Trophoblast cell (in vitro differentiated cells and primary cell): ENCODE results near the gene WNT7B.

Experiments used
- DNase-seq, 2 donors: peaks; one replicate each; pipeline ENCODE4 v3.0.0-alpha.2; 2016
- H2AFZ ChIP-seq: 2 replicates; pipeline ENCODE4 v1.6.1; 2013; ENCODE audit warnings: low read length, moderate library complexity, mild to moderate bottlenecking; ENCODE audit not compliant: insufficient read depth, poor library complexity
- H2AK5ac ChIP-seq: 2 replicates; pipeline ENCODE4 v1.6.1; 2013; ENCODE audit warnings: mild to moderate bottlenecking, low read length
- H2BK120ac ChIP-seq: 2 replicates; pipeline ENCODE4 v1.6.1; 2013; ENCODE audit warnings: low read length, mild to moderate bottlenecking, moderate library complexity; ENCODE audit not compliant: insufficient read depth, poor library complexity
- H2BK12ac ChIP-seq: 2 replicates; pipeline ENCODE4 v1.6.1; 2013; ENCODE audit warnings: mild to moderate bottlenecking, low read length, moderate library complexity
- H2BK5ac ChIP-seq: 2 replicates; pipeline ENCODE4 v1.6.1; 2013; ENCODE audit warnings: low read length, low read depth, moderate library complexity, mild to moderate bottlenecking; ENCODE audit not compliant: poor library complexity
- H3K14ac ChIP-seq: 2 replicates; pipeline ENCODE4 v1.6.1; 2013; ENCODE audit warnings: mild to moderate bottlenecking, low read length
- H3K18ac ChIP-seq: 2 replicates; pipeline ENCODE4 v1.6.1; 2013; ENCODE audit warnings: mild to moderate bottlenecking, low read length
- H3K23ac ChIP-seq: 2 replicates; pipeline ENCODE4 v1.6.1; 2013; ENCODE audit warnings: low read length
- H3K27ac ChIP-seq: 2 replicates; pipeline ENCODE4 v1.5.1; 2013; ENCODE audit warnings: low read depth, mild to moderate bottlenecking, inconsistent platforms, low read length, moderate library complexity
- H3K27me3 ChIP-seq: 2 replicates; pipeline ENCODE4 v1.6.1; 2013; ENCODE audit warnings: inconsistent platforms, mild to moderate bottlenecking, low read length, moderate library complexity; ENCODE audit not compliant: insufficient read depth
- H3K36me3 ChIP-seq, 2 experiments: 1 replicate in 1 of 2; 2 replicates in 1 of 2; pipeline ENCODE4 v1.6.1; 2013; ENCODE audit warnings: low read length in 2 of 2, mild to moderate bottlenecking in 2 of 2, moderate library complexity in 1 of 2; ENCODE audit not compliant: insufficient read depth in 2 of 2, control insufficient read depth in 1 of 2
- H3K4ac ChIP-seq: 2 replicates; pipeline ENCODE4 v1.6.1; 2013; ENCODE audit warnings: low read depth, mild to moderate bottlenecking, low read length, moderate library complexity
- H3K4me1 ChIP-seq, 2 experiments: 1 replicate in 1 of 2; 2 replicates in 1 of 2; pipeline ENCODE4 v1.6.1; 2013; ENCODE audit warnings: low read length in 2 of 2, mild to moderate bottlenecking in 2 of 2, moderate library complexity in 1 of 2; ENCODE audit not compliant: insufficient read depth in 2 of 2, control insufficient read depth in 1 of 2
- H3K4me2 ChIP-seq: 2 replicates; pipeline ENCODE4 v1.6.1; 2013; ENCODE audit warnings: inconsistent platforms, mild to moderate bottlenecking, low read length, moderate library complexity
- H3K4me3 ChIP-seq: 2 replicates; pipeline ENCODE4 v1.5.1; 2013; ENCODE audit warnings: mild to moderate bottlenecking, low read depth, low read length, inconsistent platforms
- H3K79me1 ChIP-seq: one replicate; pipeline ENCODE4 v1.6.1; 2013; ENCODE audit warnings: low read length
- H3K79me2 ChIP-seq: 2 replicates; pipeline ENCODE4 v1.6.1; 2013; ENCODE audit warnings: low read length, mild to moderate bottlenecking; ENCODE audit not compliant: control insufficient read depth, insufficient read depth, poor library complexity
- H3K9ac ChIP-seq: 2 replicates; pipeline ENCODE4 v1.6.1; 2013; ENCODE audit warnings: mild to moderate bottlenecking, low read length
- H3K9me3 ChIP-seq: 2 replicates; pipeline ENCODE4 v1.6.1; 2013; ENCODE audit warnings: low read depth, mild to moderate bottlenecking, control low read depth, inconsistent platforms, low read length; ENCODE audit not compliant: insufficient read depth
- H4K12ac ChIP-seq: 2 replicates; pipeline ENCODE4 v1.6.1; 2013; ENCODE audit warnings: low read depth, mild to moderate bottlenecking, low read length, moderate library complexity
- H4K8ac ChIP-seq: 2 replicates; pipeline ENCODE4 v1.6.1; 2013; ENCODE audit warnings: low read depth, mild to moderate bottlenecking, low read length, moderate library complexity
- H4K91ac ChIP-seq: one replicate; pipeline ENCODE4 v1.6.1; 2013; ENCODE audit warnings: low read depth, mild to moderate bottlenecking, low read length, moderate library complexity
- WGBS: extraction: QIAGEN DNeasy Blood & Tissue Kit; methylation state at CpG from one replicate; pipeline ENCODE4 v1.1.7; 2013; ENCODE audit warnings: missing lambda C conversion rate; ENCODE audit not compliant: insufficient read length, insufficient coverage; ENCODE audit errors: extremely low coverage; 5-methylcytosine and 5-hydroxymethylcytosine counted together

Gene WNT7B

DNA sequence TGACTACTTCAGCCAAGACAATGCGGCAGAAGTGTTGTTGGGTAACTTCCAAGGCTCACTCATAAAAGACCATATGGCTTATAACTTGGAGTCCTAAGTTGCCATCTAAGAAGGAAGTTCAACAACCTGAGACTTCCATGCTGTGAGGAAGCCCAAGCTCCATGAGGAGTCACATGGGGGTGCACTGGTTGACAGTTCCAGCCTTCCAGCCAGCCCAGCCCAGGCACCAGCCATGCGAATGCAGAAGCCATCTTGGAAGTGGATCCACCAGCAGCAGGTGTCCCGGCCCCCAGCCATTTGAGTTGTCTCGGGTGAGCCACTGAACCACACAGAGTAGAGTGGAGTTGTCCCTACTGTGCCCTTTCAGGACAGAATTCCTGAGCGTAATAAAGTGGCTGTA is 32.8 kb upstream of the WNT7B start:
- peaks cover 5% of the 10 kb centered on the region for H3K79me2 ChIP-seq
- H2AFZ ChIP-seq: no peak overlapping the region
- H3K9ac ChIP-seq: no peak overlapping the region
- no peaks in the 10 kb centered on the region for H3K36me3 ChIP-seq
- no peak overlapping the region for H4K91ac ChIP-seq
- no peak for DNase-seq
- H4K12ac ChIP-seq: no peak overlapping the region
- no peak overlapping the region for H3K27ac ChIP-seq
- H3K18ac ChIP-seq: no peak overlapping the region
- peaks cover 4 to 18% of the 10 kb centered on the region in 2 experiments for H3K4me1 ChIP-seq
- no peak overlapping the region for H3K4me2 ChIP-seq
- H2BK120ac ChIP-seq: no peak overlapping the region
- H4K8ac ChIP-seq: no peak overlapping the region
- peaks cover 2% of the 10 kb centered on the region for H3K9me3 ChIP-seq
- peaks cover 15% of the 10 kb centered on the region for H3K79me1 ChIP-seq
- no peak overlapping the region for H2BK5ac ChIP-seq
- H3K14ac ChIP-seq: no peak overlapping the region
- WGBS: no CpG with 5 or more reads among the region's 5 CpGs
- no peak overlapping the region for H2BK12ac ChIP-seq
- no peak overlapping the region for H3K23ac ChIP-seq
- no peaks in the 10 kb centered on the region for H3K27me3 ChIP-seq
- no peak overlapping the region for H2AK5ac ChIP-seq
- H3K4me3 ChIP-seq: no peak overlapping the region
- no peak overlapping the region for H3K4ac ChIP-seq

DNA sequence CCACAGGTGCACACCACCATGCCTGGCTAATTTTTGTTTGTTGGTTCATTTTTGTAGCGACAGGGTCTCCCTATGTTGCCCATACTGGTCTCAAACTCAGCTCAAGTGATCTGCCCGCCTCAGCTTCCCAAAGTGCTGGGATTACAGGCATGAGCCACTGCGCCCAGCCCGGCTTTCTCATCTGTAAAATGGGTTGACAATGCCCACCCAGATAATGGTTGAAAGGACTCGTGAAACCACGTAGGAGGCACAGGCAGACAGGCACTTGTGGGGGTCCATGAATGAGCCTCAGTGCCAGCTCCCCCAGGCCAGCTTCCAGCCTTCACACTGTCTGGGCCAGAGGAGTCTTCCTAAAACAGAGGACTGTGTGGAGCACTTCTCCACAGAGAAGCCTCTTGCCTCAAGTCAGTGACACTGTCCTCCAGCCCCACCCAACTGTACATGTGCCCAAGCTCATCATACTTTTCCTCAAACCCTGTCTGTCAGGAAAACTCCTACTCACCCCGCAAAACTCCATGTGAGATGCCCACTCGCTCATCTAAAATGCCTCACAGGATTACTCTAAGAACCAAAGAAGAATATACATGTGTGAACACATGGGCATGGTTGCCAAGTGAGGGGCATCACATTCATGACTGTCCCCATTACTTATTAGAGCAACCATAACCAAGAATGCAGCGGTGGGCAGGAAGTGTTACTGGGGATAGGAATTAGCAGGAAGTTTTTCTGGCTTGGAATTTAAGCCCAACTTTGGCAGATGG is 32.1 kb upstream of the WNT7B start:
- Histone ChIP-seq H3K4ac (no peak overlapping the region), H3K79me2 (peaks cover 4% of the 10 kb centered on the region), H4K91ac (no peak overlapping the region), H2AFZ (no peak overlapping the region), H3K4me1 (peaks cover 4 to 17% of the 10 kb centered on the region in 2 experiments), H3K79me1 (peaks cover 13% of the 10 kb centered on the region), H3K4me3 (no peak overlapping the region), H2BK12ac (no peak overlapping the region), H3K27ac (no peak overlapping the region), H4K12ac (no peak overlapping the region), H3K9ac (no peak overlapping the region), H3K14ac (no peak overlapping the region), H3K4me2 (no peak overlapping the region), H3K18ac (no peak overlapping the region), H2BK120ac (no peak overlapping the region), H4K8ac (no peak overlapping the region), H3K36me3 (no peaks in the 10 kb centered on the region), H2BK5ac (no peak overlapping the region), H3K27me3 (no peaks in the 10 kb centered on the region), H2AK5ac (no peak overlapping the region), H3K23ac (no peak overlapping the region), H3K9me3 (peaks cover 2% of the 10 kb centered on the region)
- DNase-seq: no peak
- WGBS: no CpG with 5 or more reads among the region's 9 CpGs

DNA sequence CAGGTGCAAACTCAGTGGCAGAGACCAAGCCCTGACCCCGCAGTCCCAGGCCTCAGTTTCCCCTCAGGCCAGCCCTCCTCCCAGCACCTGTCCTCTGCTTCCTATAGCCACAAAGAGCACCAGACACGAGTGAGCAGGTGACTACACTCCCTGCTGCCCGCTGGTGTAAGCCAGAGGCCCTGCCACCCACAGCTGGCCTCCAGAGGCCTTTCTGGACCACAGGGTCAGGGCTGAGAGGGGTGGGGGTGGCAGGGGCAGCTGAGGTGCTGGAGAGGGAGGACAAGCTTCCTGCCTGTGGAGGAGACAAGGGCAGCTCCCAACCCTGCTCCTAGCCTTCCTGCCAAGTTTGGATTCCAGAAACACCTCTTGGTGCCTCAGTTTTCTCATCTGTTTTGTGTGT is 31.3 kb upstream of the WNT7B start:
- no peak overlapping the region for H2AFZ ChIP-seq
- no peak overlapping the region for H4K8ac ChIP-seq
- H3K36me3 ChIP-seq: no peaks in the 10 kb centered on the region
- H2BK120ac ChIP-seq: no peak overlapping the region
- no peak overlapping the region for H2AK5ac ChIP-seq
- no peaks in the 10 kb centered on the region for H3K27me3 ChIP-seq
- H2BK5ac ChIP-seq: no peak overlapping the region
- H2BK12ac ChIP-seq: no peak overlapping the region
- H3K4me1 ChIP-seq: peaks cover 4 to 16% of the 10 kb centered on the region in 2 experiments
- H3K9ac ChIP-seq: no peak overlapping the region
- peaks cover 2% of the 10 kb centered on the region for H3K9me3 ChIP-seq
- H3K14ac ChIP-seq: no peak overlapping the region
- no peak overlapping the region for H4K12ac ChIP-seq
- H3K18ac ChIP-seq: no peak overlapping the region
- H3K27ac ChIP-seq: no peak overlapping the region
- H3K4me2 ChIP-seq: no peak overlapping the region
- no peak overlapping the region for H3K4ac ChIP-seq
- no peak for DNase-seq
- peak overlapping the region; percentile 40 for H3K4me3 ChIP-seq
- no peak overlapping the region for H3K23ac ChIP-seq
- peaks cover 8% of the 10 kb centered on the region for H3K79me1 ChIP-seq
- no peak overlapping the region for H4K91ac ChIP-seq
- WGBS: no CpG with 5 or more reads among the region's 3 CpGs
- no peaks in the 10 kb centered on the region for H3K79me2 ChIP-seq

DNA sequence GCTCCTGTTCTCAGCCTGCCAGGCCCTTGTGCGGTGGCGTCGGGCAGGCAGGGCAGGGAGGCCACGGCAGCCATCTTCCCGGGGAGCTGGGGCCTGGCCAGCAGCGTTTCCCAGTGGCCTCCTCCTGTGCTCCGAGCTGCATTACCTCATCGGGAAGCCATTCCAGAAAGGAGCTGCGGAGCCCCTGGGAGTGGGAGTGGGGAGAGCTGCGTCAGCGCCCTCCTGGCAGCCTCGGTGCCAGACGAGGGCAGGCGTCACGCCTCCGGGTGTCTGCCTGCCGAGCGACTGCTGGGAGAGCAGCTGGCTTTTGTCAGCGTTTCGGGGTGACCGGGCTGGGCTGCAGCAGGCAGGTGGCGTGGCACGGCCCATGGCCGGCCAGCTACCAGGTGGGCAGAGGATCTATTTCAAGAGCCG is 30.9 kb upstream of the WNT7B start:
- Histone ChIP-seq H3K4ac (no peak overlapping the region), H3K79me2 (no peaks in the 10 kb centered on the region), H2BK12ac (peak overlapping the region; percentile 38), H4K8ac (peak overlapping the region; percentile 44), H2AFZ (peak overlapping the region; percentile 6), H3K27ac (no peak overlapping the region), H4K91ac (peak overlapping the region; percentile 48), H4K12ac (peak overlapping the region; percentile 5), H3K4me3 (no peak overlapping the region), H2AK5ac (no peak overlapping the region), H3K14ac (peak overlapping the region; percentile 1), H3K18ac (peak overlapping the region; percentile 65), H2BK5ac (no peak overlapping the region), H3K23ac (no peak overlapping the region), H3K9me3 (peaks cover 2% of the 10 kb centered on the region), H3K9ac (no peak overlapping the region), H3K79me1 (peaks cover 4% of the 10 kb centered on the region), H3K4me2 (no peak overlapping the region), H2BK120ac (no peak overlapping the region), H3K36me3 (no peaks in the 10 kb centered on the region), H3K27me3 (no peaks in the 10 kb centered on the region), H3K4me1 (peaks cover 4 to 12% of the 10 kb centered on the region in 2 experiments)
- WGBS: no CpG with 5 or more reads among the region's 25 CpGs
- DNase-seq: no peak
